Stimulated activated effector memory CD8-positive, alpha-beta T cell treated with anti-CD3 and anti-CD28 coated beads, Interleukin-12 subunit alpha, Interleukin-12 subunit beta, amount 100 ng/mL, for 72 hours (primary cell): Measurements from ENCODE around the gene COPS7B.

ENCODE experiments used
- ATAC-seq: fragments of 150-1000 bp; cut with Tn5 transposase; 2 replicates; pipeline ENCODE4 v1.10.0; 2021
- DNase-seq, 2 donors: peaks; one replicate each; pipeline ENCODE4 v3.0.0; 2021 to 2022; ENCODE audit warnings: low spot score in 2 of 2
- H3K27ac Mint-ChIP-seq: one replicate; pipeline ENCODE4 v1.8.0; 2022; ENCODE audit warnings: mild to moderate bottlenecking, mixed read lengths
- H3K36me3 Mint-ChIP-seq: one replicate; pipeline ENCODE4 v1.8.0; 2022; ENCODE audit warnings: mild to moderate bottlenecking, mixed read lengths
- H3K4me1 Mint-ChIP-seq: one replicate; pipeline ENCODE4 v1.8.0; 2022; ENCODE audit warnings: mixed read lengths
- H3K4me3 Mint-ChIP-seq: one replicate; pipeline ENCODE4 v1.8.0; 2022; ENCODE audit warnings: mild to moderate bottlenecking, mixed read lengths
- H3K9me3 Mint-ChIP-seq: one replicate; pipeline ENCODE4 v1.8.0; 2022; ENCODE audit warnings: mixed read lengths

The COPS7B gene

DNA sequence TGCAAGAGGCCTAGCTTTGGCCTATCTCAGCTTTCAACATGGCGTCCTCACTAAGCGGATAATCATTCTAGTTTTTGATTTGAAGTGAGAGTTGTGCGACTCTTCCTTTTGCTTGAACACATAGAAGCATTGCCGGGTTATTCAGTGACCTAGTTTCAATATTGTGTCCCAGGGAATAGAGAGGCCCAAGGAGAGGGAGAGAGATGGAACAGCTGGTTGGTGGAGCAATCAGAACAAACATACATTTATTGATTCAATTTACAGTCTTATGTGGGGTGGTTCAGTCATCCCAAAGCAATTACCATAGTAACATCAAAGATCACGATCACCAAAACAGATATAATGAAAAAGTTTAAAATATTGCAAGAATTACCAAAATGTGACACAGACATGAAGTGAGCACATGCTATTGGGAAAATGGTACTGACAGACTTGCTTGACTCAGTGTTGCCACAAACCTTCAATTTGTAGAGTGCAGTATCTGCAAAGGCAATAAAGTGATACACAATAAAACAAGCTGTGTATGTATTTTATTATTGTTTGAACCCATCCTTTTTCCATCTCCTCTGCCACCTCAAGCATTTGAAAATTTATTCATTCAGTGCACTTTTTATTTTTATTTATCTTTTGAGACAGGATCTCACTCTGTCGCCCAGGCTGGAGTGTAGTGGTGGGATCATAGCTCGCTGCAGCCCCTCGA is 30.2 kb downstream of the COPS7B start:
- DNase-seq (no peak), ATAC-seq (no peak)
- Mint-ChIP-seq H3K4me1 (no peaks in the 10 kb centered on the region), H3K36me3 (peaks cover 11% of the 10 kb centered on the region), H3K27ac (no peak overlapping the region), H3K9me3 (no peaks in the 10 kb centered on the region), H3K4me3 (no peak overlapping the region)

DNA sequence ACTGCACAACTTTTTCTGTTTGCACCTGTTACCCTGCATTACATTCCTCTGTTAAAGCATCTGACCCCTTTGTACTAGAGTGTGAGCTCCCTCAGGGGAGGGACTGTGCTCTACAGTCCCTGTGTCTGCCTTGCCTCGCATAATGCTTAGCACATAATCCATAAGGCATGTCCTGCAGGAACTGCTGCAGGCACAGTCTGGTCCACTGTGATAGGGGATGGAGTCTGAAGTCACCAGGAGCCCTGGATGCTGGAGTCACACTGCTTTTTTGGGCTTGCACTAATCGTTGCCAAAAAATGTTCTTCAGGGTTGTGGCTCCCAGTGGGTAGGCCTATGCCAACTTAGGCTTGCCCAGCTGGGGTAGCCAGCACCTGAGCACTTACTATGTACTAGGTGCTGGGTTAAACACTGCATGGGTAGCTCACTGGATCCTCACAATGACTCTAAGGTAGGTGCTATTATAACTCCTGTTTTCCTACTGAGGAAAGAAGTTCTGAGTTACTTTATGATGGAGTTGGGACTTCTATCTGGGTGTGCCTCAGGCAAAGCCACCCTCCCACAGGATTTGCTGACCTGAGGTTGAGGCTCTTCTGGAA is 33.3 kb downstream of the COPS7B start:
- DNase-seq, result no peak
- Mint-ChIP-seq H3K27ac (no peak overlapping the region), H3K4me3 (no peak overlapping the region), H3K9me3 (no peaks in the 10 kb centered on the region), H3K36me3 (no peaks in the 10 kb centered on the region), H3K4me1 (no peaks in the 10 kb centered on the region)
- no peak for ATAC-seq

DNA sequence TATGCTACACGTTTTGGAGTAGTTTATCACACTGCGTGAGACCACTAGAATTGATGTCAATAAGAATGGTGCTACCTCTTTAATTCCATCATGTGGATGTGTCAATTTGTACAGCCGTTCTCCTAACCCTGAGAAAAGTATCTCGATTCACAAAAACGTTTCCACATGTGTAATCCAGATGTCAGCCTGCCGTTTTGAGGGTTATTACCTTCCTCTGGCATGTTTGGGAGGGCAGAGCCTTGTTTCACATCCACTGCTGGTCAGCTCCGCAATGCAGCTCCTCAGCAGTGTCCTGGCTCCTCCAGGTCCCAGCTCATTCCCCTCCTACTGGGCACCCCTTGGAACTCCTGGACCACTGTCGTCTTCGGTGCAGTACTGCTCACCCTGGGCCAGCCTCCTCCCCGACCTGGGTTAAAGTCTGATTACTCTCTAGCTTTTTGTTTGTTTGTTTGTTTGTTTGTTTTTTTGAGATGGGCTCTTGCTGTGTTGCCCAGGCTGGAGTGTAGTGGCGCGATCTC is 34.6 kb downstream of the COPS7B start:
- ATAC-seq (no peak), DNase-seq (no peak)
- no peaks in the 10 kb centered on the region for H3K4me1 Mint-ChIP-seq
- H3K4me3 Mint-ChIP-seq, result no peak overlapping the region
- H3K36me3 Mint-ChIP-seq, result no peaks in the 10 kb centered on the region
- H3K27ac Mint-ChIP-seq, result no peak overlapping the region
- no peaks in the 10 kb centered on the region for H3K9me3 Mint-ChIP-seq

DNA sequence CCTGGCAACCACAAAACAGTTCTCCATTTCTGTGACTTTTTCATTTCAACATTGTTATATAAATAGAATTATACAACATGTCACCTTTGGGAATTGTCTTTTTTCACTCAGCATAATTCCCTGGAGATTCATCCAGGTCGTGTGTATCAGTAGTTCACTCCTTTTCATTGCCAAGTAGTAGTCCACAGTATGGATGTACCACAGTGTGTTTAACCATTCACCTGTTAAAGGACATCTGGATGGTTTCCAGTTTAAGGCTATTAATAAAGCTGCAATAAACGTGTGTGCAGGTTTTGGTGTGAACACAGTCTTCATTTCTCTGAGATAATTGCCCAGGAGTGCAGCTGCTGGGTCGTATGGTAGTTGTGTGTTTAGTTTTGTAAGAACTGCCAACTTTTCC is 35.7 kb downstream of the COPS7B start:
- Mint-ChIP-seq H3K9me3 (no peaks in the 10 kb centered on the region), H3K4me3 (no peak overlapping the region), H3K27ac (no peak overlapping the region), H3K4me1 (no peaks in the 10 kb centered on the region), H3K36me3 (no peaks in the 10 kb centered on the region)
- ATAC-seq (no peak), DNase-seq (no peak)

DNA sequence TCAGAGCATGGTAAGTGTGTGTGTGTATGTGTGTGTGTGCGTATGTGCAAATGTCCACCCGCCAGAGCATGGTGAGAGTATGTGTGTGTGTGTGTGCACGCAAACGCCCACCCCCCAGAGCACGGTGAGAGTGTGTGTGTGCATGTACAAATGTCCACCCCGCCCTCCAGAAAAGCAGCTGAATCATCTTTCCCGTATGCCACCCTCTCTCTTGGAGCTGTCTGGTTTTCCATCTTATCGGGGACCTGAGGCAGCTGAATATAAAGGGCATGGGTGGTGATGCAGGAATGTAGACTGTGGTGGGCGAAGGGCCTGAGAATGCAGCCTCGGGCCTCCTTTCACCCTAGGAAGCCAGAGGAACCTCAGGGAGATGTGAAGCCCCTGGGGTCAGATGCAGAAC is 66.9 kb downstream of the COPS7B start:
- Mint-ChIP-seq H3K4me3 (no peak overlapping the region), H3K4me1 (peaks cover 9% of the 10 kb centered on the region), H3K9me3 (no peaks in the 10 kb centered on the region), H3K36me3 (no peaks in the 10 kb centered on the region), H3K27ac (no peak overlapping the region)
- no peak for DNase-seq
- no peak for ATAC-seq

DNA sequence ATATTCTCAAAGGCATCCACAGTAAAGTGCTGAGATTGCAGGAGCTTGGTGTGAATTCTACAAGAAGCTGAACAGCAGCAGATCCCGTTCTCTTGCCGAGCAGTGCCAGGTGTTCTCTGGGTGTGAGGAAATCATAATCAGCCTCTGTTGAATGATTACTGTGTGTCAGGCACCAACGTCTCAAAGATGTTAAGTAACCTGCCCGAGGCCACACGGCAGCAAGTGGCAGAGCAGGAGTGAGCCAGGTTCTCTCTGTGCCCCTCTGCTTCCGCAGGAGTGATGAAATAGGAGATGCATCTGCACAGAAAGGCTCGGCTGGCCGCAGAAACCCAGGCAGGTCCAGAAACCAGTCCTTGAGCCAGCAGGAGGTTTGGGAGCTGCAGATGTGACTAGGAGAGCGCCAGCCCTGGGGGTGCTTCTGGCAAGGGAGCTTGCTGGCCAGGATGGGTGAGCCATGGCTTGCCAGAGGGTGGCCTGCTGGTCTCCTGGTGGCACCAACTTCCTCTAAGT is 68.4 kb downstream of the COPS7B start:
- Mint-ChIP-seq H3K4me1 (peaks cover 9% of the 10 kb centered on the region), H3K9me3 (no peaks in the 10 kb centered on the region)

DNA sequence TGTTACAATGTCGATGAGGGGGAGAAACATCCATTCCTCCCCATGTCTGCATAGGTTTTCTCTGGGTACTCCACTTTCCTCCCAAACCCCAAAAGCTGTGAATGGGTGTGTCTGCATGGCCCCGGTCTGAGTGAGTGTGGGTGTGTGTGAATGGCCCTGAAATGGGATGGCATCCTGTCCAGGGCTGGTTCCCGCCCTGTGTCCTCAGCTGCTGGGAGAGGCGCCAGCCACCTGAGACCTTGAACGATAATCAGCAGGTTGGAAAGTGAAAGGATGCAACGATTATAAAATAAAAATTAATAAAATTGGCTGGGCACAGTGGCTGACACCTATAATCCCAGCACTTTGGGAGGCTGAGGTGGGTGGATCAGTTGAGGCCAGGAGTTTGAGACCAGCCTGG is 70.7 kb downstream of the COPS7B start:
- Mint-ChIP-seq H3K27ac (no peak overlapping the region), H3K4me1 (peaks cover 7% of the 10 kb centered on the region), H3K9me3 (no peaks in the 10 kb centered on the region), H3K4me3 (no peak overlapping the region), H3K36me3 (no peaks in the 10 kb centered on the region)
- ATAC-seq (no peak), DNase-seq (no peak)

More for the DNA sequence above, 68.4 kb downstream of the COPS7B start:
- no peak overlapping the region for H3K4me3 Mint-ChIP-seq
- no peak for ATAC-seq
- H3K36me3 Mint-ChIP-seq, result no peaks in the 10 kb centered on the region
- no peak overlapping the region for H3K27ac Mint-ChIP-seq
- DNase-seq, result no peak
